Tibial nerve (tissue), 4 donors: ENCODE data around the gene GPATCH3.

Experiments used
- CTCF ChIP-seq, 5 experiments: fragments of 200-600 bp in 3 of 5; fragments of 450-650 bp in 2 of 5; sonication (generic) in 3 of 5; IDR thresholded peaks; one replicate each; pipeline ENCODE4 v1.5.1; 2016 to 2019; ENCODE audit warnings: antibody characterized with exemption in 5 of 5, mild to moderate bottlenecking in 3 of 5, moderate library complexity in 2 of 5
- EP300 ChIP-seq, 2 donors: sonication (generic); formaldehyde crosslinking; IDR thresholded peaks; one replicate each; pipeline ENCODE4 v1.6.1; 2017; ENCODE audit warnings: antibody characterized with exemption in 2 of 2, mild to moderate bottlenecking in 1 of 2
- POLR2A ChIP-seq, 2 donors: fragments of 450-650 bp; IDR thresholded peaks; one replicate each; pipeline ENCODE4 v1.6.1; 2017; ENCODE audit warnings: antibody characterized with exemption in 2 of 2, mild to moderate bottlenecking in 2 of 2, moderate library complexity in 2 of 2

- TF ChIP-seq CTCF (IDR thresholded peaks at IDR 0.05) (no peak), POLR2A (IDR thresholded peaks at IDR 0.05) (no peak), EP300 (IDR thresholded peaks at IDR 0.05) (no peak)
These were observed 11.3 kb upstream of the GPATCH3 start for GRCh38 chr1:26911399-26912146.
